Lung (tissue), 12 donors: ENCODE results near the gene CDK2. TPM values are rescaled to one million over a fixed set of nuclear protein-coding genes. Genes with fewer than 3 reads are reported as not detected.
"Not testable (repeated sequence)": the region's sequence is repeated elsewhere in the genome, so short reads cannot be mapped to it uniquely, and the experiment has no call there.

Experiments used
- ATAC-seq: fragments of 200-7000 bp; cut with Tn5 transposase; one replicate; pipeline ENCODE4 v1.9.1; 2020; ENCODE audit warnings: moderate number of reproducible peaks; ENCODE audit not compliant: insufficient read depth, low FRiP score
- DNase-seq, 3 donors: peaks; one replicate each; pipeline ENCODE4 v3.0.0-alpha.2; 2013 to 2017
- H3K27ac ChIP-seq, 2 donors: one replicate each; pipeline ENCODE4 v1.5.1; 2013; ENCODE audit warnings: mild to moderate bottlenecking in 2 of 2, moderate library complexity in 2 of 2, control low read depth in 1 of 2, inconsistent platforms in 1 of 2, low read depth in 1 of 2, low read length in 1 of 2
- H3K27me3 ChIP-seq, 3 donors: one replicate each; pipeline ENCODE4 v1.5.1; 2013; ENCODE audit warnings: low read length in 2 of 3; ENCODE audit not compliant: control insufficient read depth in 3 of 3, insufficient read depth in 3 of 3
- H3K36me3 ChIP-seq, 4 donors: one replicate each; pipeline ENCODE4 v1.5.1; 2013; ENCODE audit warnings: low read length in 4 of 4, mild to moderate bottlenecking in 1 of 4, moderate library complexity in 1 of 4; ENCODE audit not compliant: control insufficient read depth in 4 of 4, insufficient read depth in 4 of 4
- H3K4me1 ChIP-seq, 5 donors: one replicate each; pipeline ENCODE4 v1.5.1; 2013; ENCODE audit warnings: low read length in 5 of 5, mild to moderate bottlenecking in 2 of 5, moderate library complexity in 1 of 5; ENCODE audit not compliant: control insufficient read depth in 5 of 5, insufficient read depth in 5 of 5
- H3K4me3 ChIP-seq: one replicate; pipeline ENCODE4 v1.5.1; 2013; ENCODE audit warnings: mild to moderate bottlenecking, control low read depth, moderate library complexity
- H3K9ac ChIP-seq, 2 donors: one replicate each; pipeline ENCODE4 v1.5.1; 2013; ENCODE audit warnings: low read length in 2 of 2, control low read depth in 1 of 2; ENCODE audit not compliant: insufficient read depth in 1 of 2
- H3K9me3 ChIP-seq, 4 donors: one replicate each; pipeline ENCODE4 v1.5.1; 2013; ENCODE audit warnings: low read length in 3 of 4, mild to moderate bottlenecking in 1 of 4, moderate library complexity in 1 of 4; ENCODE audit not compliant: control insufficient read depth in 4 of 4, insufficient read depth in 3 of 4
- WGBS, 2 donors: extraction: QIAGEN DNeasy Blood & Tissue Kit; methylation state at CpG; one replicate each; pipeline ENCODE4 v1.1.7; 2013; 5-methylcytosine and 5-hydroxymethylcytosine counted together
- polyA plus RNA-seq, 2 donors: library from polyadenylated mRNA; stranded (reverse); fragments of 200-250 nt; gene quantifications; one replicate each; pipeline ENCODE4 v1.2.1, GENCODE V29; 2013
- total RNA-seq, 2 donors: library from RNA; depleted of rRNA in 1 of 2; stranded (reverse); fragments of >200 nt in 1 of 2; gene quantifications; one replicate each; pipeline ENCODE4 v1.2.1, GENCODE V29; 2014 to 2021
- TF ChIP-seq, protein P1 (sequence below): IDR thresholded peaks from 2 replicates; pipeline ENCODE4 v1.5.1; 2012; ENCODE audit warnings: mild to moderate bottlenecking; ENCODE audit errors: control extremely low read depth, extremely low read depth
- donor health status: control.
- donor health status: control.
- donor health status: Bipolar disorder and iron deficiency.
- donor health status: healthy.
- donor health status: DM: yes; HTN: yes; CAD: no.

Gene CDK2
- total and polyA plus RNA-seq, 4 donors, result 13.0 to 28.0 (median 26.5) TPM

DNA sequence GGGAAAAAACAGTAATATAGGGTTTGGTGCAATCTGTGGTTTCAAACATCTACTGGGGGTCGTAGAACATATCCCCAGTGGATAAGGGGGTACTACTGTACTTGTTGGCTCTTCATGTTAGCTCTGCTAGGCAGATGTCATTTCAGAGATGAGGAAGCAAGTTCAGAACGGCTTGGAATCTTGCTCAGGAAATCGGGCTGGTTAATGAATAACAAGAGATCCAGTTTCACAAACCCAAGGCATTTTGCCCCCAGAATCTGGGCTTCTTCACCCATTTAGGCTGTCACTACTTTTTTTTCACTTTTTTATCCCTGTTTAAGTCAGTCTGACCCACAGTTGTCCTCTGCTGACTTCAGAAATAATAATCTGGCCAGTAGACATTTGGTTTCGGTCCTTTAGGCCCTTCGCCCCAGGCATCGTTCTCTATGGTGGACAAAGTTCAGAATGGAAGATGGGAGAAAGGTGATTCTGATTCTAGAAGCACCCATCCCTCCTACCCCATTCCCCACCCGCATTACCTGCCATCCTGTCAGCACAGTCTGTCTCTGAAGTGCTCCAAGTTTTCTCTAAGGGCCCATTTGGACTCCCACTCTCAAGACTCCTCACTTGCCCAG lies 35.0 kb downstream of the CDK2 start:
- H3K9ac ChIP-seq, result no peak overlapping the region
- H3K4me1 ChIP-seq, result peaks cover 0 to 12% (median 5%) of the 10 kb centered on the region in 5 donors
- no peak overlapping the region for H3K4me3 ChIP-seq
- no peak for ATAC-seq
- H3K9me3 ChIP-seq, result no peaks in the 10 kb centered on the region
- H3K27me3 ChIP-seq, result no peaks in the 10 kb centered on the region
- peak in 1 of 3 donors; percentile 35 for DNase-seq
- no peak overlapping the region for H3K27ac ChIP-seq
- TF ChIP-seq, protein P1, sequence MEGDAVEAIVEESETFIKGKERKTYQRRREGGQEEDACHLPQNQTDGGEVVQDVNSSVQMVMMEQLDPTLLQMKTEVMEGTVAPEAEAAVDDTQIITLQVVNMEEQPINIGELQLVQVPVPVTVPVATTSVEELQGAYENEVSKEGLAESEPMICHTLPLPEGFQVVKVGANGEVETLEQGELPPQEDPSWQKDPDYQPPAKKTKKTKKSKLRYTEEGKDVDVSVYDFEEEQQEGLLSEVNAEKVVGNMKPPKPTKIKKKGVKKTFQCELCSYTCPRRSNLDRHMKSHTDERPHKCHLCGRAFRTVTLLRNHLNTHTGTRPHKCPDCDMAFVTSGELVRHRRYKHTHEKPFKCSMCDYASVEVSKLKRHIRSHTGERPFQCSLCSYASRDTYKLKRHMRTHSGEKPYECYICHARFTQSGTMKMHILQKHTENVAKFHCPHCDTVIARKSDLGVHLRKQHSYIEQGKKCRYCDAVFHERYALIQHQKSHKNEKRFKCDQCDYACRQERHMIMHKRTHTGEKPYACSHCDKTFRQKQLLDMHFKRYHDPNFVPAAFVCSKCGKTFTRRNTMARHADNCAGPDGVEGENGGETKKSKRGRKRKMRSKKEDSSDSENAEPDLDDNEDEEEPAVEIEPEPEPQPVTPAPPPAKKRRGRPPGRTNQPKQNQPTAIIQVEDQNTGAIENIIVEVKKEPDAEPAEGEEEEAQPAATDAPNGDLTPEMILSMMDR, result no peak
- WGBS, 2 donors, result 71 to 80% methylated on average over 7 of the region's 7 CpGs
- H3K36me3 ChIP-seq, result peaks cover 0 to 20% (median 8%) of the 10 kb centered on the region in 4 donors

DNA sequence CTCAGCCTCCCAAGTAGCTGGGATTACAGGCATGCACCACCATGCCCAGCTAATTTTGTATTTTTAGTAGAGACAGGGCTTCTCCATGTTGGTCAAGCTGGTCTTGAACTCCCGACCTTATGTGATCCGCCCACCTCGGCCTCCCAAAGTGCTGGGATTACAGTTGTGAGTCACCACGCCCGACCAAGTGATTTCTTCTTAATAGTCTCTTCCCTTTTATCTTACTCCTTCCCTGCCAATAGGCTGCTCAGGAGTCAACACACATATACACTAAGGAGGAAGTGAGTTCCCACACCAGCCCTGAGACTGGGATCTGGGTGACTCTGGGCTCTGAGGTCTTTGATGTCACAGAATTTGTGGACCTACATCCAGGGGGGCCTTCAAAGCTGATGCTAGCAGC lies 36.7 kb downstream of the CDK2 start:
- H3K4me3 ChIP-seq, H3K4me1 ChIP-seq, H3K9me3 ChIP-seq, H3K27ac ChIP-seq, ATAC-seq, H3K9ac ChIP-seq, DNase-seq, H3K27me3 ChIP-seq: not testable (repeated sequence)
- peaks cover 0 to 20% (median 8%) of the 10 kb centered on the region in 4 donors for H3K36me3 ChIP-seq
- 79 to 88% methylated on average over 5 of the region's 5 CpGs for WGBS, 2 donors

DNA sequence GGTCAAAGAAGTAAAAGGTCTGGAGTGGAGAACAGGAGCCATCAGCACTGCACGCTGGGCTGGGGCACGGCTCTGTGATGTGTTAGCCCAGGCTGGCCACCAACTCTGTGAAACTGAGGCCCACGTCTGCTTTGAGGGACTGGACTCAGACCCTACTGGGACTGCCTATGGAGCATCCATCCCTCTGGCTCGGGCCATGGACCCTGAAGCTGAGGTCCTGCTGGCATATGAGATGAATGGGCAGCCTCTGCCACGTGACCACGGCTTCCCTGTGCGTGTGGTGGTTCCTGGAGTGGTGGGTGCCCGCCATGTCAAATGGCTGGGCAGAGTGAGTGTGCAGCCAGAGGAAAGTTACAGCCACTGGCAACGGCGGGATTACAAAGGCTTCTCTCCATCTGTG lies 37.6 kb downstream of the CDK2 start:
- no peak overlapping the region for H3K4me3 ChIP-seq
- H3K36me3 ChIP-seq, result peaks cover 0 to 20% (median 8%) of the 10 kb centered on the region in 4 donors
- TF ChIP-seq, protein P1, result no peak
- H3K9me3 ChIP-seq, result no peaks in the 10 kb centered on the region
- H3K4me1 ChIP-seq, result peaks cover 0 to 8% (median 6%) of the 10 kb centered on the region in 5 donors
- 94 to 96% methylated on average over 10 of the region's 10 CpGs for WGBS, 2 donors
- no peak overlapping the region for H3K27ac ChIP-seq
- no peak overlapping the region for H3K9ac ChIP-seq
- no peak for ATAC-seq
- H3K27me3 ChIP-seq, result no peaks in the 10 kb centered on the region
- DNase-seq, result no peak

DNA sequence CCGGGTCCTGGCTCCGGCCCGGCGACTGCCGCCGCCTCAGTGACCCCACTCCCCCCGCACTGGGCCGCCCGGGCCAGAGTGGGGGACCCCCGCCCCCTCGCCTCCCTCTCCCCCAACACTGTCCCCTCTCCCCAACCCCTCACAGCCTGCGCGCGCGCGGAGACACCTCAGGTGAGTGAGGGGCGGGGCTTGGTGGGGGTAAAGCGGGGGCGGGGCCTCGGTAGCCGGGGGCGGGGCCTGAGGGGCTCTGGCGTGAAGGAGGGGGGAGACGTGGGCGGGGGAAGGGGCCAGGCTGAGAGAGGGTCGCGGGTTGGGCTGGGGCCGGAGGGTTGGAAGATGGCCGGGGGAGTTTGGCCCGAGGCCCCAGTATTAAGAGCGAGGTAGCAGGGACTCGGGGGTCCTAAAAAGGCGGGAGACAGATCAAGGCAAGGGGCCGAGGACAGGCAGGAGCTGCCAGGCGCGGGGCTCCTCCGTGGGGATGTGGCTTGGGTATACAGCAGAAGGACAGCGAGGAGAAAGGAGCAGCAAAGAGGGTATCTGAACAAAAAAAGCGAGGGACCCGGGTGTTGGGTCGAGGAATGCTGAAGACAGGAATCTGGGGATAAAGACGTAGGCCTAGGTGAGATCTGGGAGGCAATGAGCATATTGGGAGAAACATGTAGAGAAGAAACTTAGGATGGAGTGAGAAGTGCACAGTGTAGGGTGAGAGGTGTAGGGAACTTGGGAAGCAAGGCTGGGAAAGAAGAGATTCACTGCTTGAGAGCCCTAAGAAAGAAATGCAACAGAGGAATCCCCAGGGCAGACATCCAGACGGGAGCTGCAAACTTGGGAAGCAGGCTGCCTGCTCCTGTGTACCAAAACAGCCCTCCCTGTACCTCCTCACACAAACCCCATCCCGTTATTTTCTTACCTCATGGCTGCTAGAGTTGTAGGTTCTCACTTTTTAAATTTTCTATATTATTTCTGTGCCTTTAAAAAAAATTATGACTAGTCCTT lies 41.2 kb downstream of the CDK2 start:
- H3K27ac ChIP-seq, result peak overlapping the region; percentile 91 to 94
- ATAC-seq, result peak; percentile 81
- peaks cover 0 to 8% (median 4%) of the 10 kb centered on the region in 5 donors for H3K4me1 ChIP-seq
- WGBS, 2 donors, result 3% methylated on average over 35 to 44 of the region's 44 CpGs
- no peaks in the 10 kb centered on the region for H3K27me3 ChIP-seq
- H3K9me3 ChIP-seq, result no peaks in the 10 kb centered on the region
- TF ChIP-seq, protein P1, result no peak
- H3K4me3 ChIP-seq, result peak overlapping the region; percentile 75
- H3K9ac ChIP-seq, result peak overlapping the region; percentile 61 to 89
- DNase-seq, result peak; percentile 77 to 83 (median 79)
- H3K36me3 ChIP-seq, result peaks cover 0 to 13% (median 4%) of the 10 kb centered on the region in 4 donors
